Stimulated activated CD8-positive, alpha-beta memory T cell treated with anti-CD3 and anti-CD28 coated beads, Interleukin-15, amount 100 ng/mL, for 48 hours (primary cell): ENCODE results near the gene USP44.
"Not testable (repeated sequence)": the region's sequence is repeated elsewhere in the genome, so short reads cannot be mapped to it uniquely, and the experiment has no call there.

Experiments
- DNase-seq, 2 donors: peaks; one replicate each; pipeline ENCODE4 v3.0.0-alpha.2; 2020; ENCODE audit warnings: low read depth in 2 of 2

USP44 gene

GRCh38 chr12:95551305-95551704, at the start of gene USP44:
USP44 (minus strand) TSS chr12:95551476; CDS start chr12:95534256, 17,220 bp downstream.
- no peak for DNase-seq

GRCh38 chr12:95600567-95600966, 49.3 kb upstream of the USP44 start:
- no peak for DNase-seq

GRCh38 chr12:95599880-95600279, 48.6 kb upstream of the USP44 start:
- no peak for DNase-seq

GRCh38 chr12:95594136-95594535, 42.9 kb upstream of the USP44 start:
- DNase-seq, result no peak

GRCh38 chr12:95593266-95593871, 42.1 kb upstream of the USP44 start:
- no peak for DNase-seq

GRCh38 chr12:95591731-95592130, 40.5 kb upstream of the USP44 start:
- DNase-seq, result no peak

GRCh38 chr12:95590775-95591174, 39.5 kb upstream of the USP44 start:
- DNase-seq, result no peak

GRCh38 chr12:95583933-95584332, 32.7 kb upstream of the USP44 start:
- DNase-seq, result no peak

GRCh38 chr12:95582230-95583058, 31.2 kb upstream of the USP44 start:
- DNase-seq, result no peak

- DNase-seq, result no peak
These were observed 26.5 kb upstream of the USP44 start for GRCh38 chr12:95577820-95578219.

GRCh38 chr12:95574799-95575452, 23.6 kb upstream of the USP44 start:
- DNase-seq, result no peak

- no peak for DNase-seq
These were observed 22.8 kb upstream of the USP44 start for GRCh38 chr12:95573951-95574576.

GRCh38 chr12:95571369-95571768, 20.1 kb upstream of the USP44 start:
- no peak for DNase-seq

GRCh38 chr12:95568045-95568444, 16.8 kb upstream of the USP44 start:
- not testable (repeated sequence) for DNase-seq

GRCh38 chr12:95557625-95558024, 6.3 kb upstream of the USP44 start:
- DNase-seq, result no peak

GRCh38 chr12:95554532-95555071, 3.3 kb upstream of the USP44 start:
- DNase-seq, result no peak

GRCh38 chr12:95553197-95553943, 2.1 kb upstream of the USP44 start:
- DNase-seq, result no peak

GRCh38 chr12:95551913-95552516, 739 bp upstream of the USP44 start:
- DNase-seq, result no peak

- no peak for DNase-seq
These were observed 1.7 kb downstream of the USP44 start for GRCh38 chr12:95549392-95550084.
